MM.1S (cell line): ENCODE results near the gene STARD5.

Experiments used
- EZH2 ChIP-seq: fragments of 300-600 bp; sonication (generic); optimal IDR thresholded peaks from 2 replicates; pipeline ENCODE3; 2017; ENCODE audit warnings: low read depth, mild to moderate bottlenecking, antibody characterized with exemption, low read length, mixed read lengths
- TF ChIP-seq, protein P1 (sequence below): fragments of 300-600 bp; sonication (generic); IDR thresholded peaks from 2 replicates; pipeline ENCODE4 v1.5.1; 2016; ENCODE audit warnings: antibody characterized with exemption, low read length, mixed read lengths

DNA sequence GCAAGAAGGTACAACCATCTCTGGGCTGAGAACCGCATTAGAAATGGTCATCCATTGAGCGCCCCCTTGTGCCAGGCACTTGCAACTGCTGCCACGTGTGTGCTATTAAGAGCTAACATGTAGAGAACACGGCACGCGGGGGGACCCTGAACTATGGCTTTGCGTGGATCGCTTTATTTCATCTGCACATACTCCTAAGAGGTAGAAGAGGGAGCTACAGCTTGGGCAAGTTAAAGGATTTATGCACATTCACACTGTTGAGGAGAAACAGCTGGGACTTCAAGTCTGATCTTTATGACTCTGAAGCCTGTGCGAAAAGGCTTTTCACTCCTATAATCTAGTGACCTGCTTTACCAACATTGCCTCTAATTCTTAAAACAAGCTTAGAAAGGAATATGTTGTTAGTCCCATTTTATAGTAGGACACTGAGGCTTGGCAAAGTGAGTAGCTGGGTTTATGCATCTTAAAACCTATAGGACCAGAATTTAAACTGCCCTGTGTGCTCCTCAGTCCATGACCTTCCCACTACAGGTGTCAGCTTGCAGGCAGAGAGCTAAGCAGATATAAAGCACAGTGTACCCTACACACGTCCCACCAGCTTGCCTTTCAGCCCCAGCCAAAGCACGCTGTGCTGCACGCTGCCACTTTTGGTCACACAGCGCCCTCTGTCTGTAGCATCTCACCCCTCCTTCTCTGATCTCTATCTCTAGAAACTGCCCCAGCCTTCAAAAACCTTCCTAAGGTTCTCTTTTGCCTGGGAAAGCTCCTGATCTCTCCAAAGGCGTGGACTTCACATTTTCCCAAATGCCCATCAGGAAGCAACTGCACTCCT, 57.8 kb downstream of the STARD5 start:
- TF ChIP-seq, protein P1, sequence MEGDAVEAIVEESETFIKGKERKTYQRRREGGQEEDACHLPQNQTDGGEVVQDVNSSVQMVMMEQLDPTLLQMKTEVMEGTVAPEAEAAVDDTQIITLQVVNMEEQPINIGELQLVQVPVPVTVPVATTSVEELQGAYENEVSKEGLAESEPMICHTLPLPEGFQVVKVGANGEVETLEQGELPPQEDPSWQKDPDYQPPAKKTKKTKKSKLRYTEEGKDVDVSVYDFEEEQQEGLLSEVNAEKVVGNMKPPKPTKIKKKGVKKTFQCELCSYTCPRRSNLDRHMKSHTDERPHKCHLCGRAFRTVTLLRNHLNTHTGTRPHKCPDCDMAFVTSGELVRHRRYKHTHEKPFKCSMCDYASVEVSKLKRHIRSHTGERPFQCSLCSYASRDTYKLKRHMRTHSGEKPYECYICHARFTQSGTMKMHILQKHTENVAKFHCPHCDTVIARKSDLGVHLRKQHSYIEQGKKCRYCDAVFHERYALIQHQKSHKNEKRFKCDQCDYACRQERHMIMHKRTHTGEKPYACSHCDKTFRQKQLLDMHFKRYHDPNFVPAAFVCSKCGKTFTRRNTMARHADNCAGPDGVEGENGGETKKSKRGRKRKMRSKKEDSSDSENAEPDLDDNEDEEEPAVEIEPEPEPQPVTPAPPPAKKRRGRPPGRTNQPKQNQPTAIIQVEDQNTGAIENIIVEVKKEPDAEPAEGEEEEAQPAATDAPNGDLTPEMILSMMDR = peak; percentile 90
- no peak for TF ChIP-seq EZH2
